NB4 (cell line): ENCODE measurements around the gene AMOTL1.

Experiments
- CTCF ChIP-seq: IDR thresholded peaks from one replicate; pipeline ENCODE4 v1.5.1; 2012; ENCODE audit warnings: low read depth, low read length
- MAX ChIP-seq: IDR thresholded peaks from 2 replicates; pipeline ENCODE4 v1.6.1; 2011; ENCODE audit warnings: low read depth, low read length

- TF ChIP-seq CTCF = no peak
- no peak for TF ChIP-seq MAX
Observed at GRCh38 chr11:94860333-94860732, 92.2 kb downstream of the AMOTL1 start.
